Activated CD4-positive, CD25-positive, alpha-beta regulatory T cell treated with anti-CD3 and anti-CD28 coated beads, Interleukin-2, amount 50 U/mL, for 16 hours (primary cell): ENCODE measurements around the gene CA12.

Experiments used
- DNase-seq: peaks from one replicate; pipeline ENCODE4 v3.0.0-alpha.2; 2020; ENCODE audit warnings: low read depth, low spot score

Gene CA12

DNA sequence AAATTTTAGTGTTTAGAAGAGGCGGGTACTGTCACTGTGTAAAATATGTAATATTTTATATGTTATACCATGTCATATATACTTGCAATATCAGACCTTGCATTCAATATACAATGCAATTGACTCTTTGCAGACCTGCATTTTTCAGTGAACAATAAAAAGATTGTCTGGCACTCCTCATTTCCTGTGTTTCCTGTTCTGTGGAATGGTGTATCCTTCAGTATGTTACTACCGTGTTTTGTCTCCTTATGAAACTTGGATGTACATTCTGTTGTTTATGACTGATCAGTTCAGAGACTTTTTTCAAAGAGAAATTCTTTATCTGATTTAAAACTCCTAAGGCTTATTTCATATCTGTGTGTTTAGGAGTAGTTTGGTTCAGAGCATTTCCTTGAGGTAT lies 72.7 kb downstream of the CA12 start:
- no peak for DNase-seq

DNA sequence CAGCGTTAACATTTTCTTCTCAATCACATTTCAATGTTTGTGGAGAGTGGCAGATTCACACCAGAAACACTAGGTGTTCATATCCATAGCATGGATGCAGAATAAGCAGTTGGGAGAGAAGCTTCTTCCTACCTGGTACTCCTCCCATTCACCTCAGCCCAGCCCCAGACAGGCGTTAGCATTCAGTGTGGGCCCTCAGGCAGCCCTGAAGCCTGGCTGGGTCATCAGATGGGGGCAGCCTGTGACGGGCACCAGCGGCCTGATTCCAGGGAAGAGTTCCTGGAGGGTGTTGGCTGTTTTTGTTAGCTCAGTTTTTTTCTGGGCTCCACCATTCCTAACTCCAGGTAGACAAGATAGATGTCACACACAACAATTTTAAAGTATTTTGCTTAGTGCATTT lies 73.2 kb downstream of the CA12 start:
- DNase-seq: no peak

DNA sequence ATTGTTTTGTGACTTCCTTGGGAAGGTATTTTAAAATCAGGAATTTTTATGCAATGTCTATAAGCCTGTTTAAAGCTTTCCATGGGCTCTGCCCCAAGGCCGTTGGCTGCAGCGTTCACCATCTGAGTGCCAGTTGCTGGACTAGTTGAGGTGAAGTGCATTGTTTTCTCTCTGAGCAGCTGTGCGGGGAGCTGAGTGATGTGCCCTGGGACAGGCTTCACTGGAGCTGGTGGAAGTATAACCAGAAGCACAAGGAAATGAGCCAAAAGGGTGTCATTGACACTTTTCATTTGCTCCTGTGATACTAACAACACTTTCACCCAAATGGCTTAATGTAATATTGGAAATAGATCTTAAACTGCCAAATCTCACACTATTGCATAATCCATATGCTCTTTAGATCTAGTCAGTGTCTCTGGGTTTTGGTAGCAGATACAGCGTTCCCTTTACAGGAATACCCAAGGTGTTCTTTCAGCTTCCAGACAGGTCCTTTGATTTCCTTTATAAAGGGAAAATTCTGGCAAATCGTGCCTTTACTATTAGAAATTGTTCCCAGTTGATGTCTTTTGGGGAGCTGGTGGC lies 75.1 kb downstream of the CA12 start:
- no peak for DNase-seq

DNA sequence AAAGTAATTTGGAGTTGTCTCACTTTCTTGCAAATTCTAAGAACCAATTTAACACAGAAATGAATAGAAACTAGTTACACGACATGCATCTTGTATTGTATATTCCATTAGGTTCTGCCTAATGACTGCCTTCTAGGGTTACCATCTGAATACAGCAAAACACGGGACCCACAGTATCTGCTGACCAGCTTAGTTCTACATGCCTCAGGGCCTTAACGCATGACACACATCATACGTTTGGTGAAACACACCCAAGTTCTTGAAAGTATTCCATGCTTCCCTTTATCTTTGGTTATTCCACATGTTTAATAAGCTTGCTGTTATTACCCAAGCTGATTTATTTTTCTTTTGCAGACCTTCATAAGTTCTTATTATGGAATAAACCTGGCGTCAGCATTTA lies 76.4 kb downstream of the CA12 start:
- DNase-seq: no peak

DNA sequence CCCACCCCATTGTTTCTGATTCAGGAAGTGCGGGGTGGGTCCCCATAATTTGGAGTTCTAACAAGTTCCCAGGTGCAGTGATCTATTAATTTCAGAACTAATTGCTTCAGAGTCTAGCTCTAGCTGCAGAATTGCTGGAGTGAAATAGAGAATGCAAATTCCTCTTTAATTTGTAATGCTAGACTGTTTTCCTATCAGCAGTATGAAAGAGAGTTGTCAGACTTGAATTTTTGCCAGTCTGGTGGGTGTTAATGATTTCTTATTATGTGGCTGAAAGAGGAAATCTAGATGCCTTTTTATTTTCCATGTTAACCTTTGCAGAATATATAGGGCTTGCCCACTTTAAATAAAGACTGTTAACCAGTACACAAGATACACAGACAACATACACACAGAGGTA lies 80.6 kb downstream of the CA12 start:
- DNase-seq: no peak

DNA sequence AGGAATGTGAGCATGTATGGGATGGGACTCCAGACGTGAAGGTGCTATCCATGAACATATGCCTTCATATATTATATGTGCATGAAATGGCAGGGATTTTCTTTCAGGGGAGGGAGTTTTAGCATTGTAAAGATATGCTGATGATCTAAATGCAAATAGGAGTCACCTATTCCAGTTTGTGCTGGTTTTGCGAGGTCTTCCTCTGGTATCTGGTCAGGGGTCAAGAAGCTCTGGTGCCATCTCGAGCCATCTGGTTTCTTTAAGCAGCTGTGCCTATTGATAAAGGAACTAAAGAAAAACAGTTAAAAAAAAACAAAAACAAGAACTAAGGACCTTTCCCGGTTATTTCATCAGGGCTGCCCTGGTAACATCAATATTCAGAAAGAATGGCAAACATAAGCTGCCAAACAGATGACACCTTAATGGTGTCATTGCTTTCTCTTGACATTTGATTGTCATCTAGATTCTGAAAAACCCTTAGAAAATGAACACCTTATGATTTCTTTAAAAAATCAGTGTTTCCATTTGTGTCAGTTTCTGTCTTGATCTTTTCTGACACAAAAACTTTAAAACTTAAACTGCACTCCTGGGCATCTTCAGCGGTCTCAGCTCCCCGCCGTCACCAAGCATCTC lies 81.6 kb downstream of the CA12 start:
- DNase-seq: no peak

DNA sequence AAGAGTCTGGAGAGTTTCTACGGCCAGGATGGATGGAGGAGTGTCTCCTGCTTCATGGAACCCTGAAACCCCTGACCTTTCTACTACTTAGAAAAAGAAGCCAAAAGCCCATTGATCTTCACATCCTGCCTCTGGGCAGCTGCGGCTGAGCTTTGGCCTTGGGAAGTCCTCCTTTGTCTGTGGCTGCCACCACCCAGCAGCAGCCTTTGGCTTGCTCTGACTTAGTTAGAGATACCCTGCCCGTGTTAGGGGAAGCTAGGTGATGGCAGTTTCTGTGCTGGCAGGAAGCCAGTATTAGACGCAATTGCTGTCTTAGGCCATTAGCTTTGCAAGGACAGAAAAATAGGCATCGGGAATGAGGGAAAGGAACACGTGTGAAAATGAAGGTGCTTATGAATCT lies 85.5 kb downstream of the CA12 start:
- DNase-seq: no peak

DNA sequence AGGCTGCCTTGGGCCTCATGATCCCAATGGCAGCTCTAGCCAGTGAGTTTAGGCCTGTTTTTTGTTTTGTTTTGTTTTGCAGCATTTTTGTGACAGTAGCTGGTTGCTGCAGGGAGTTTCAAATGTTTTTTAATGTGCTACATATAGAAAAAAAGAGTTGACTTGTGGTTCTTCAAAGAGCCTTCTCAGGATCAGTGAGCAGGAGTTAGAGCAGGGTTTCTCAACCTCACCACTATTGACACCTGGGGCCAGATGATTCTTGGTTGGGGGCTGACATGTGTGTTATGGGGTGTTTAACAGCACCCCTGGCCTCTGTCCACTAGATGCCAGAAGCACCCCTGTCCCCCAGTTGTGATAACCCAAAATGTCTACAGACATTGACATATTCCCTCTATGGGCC lies 86.3 kb downstream of the CA12 start:
- DNase-seq: no peak

DNA sequence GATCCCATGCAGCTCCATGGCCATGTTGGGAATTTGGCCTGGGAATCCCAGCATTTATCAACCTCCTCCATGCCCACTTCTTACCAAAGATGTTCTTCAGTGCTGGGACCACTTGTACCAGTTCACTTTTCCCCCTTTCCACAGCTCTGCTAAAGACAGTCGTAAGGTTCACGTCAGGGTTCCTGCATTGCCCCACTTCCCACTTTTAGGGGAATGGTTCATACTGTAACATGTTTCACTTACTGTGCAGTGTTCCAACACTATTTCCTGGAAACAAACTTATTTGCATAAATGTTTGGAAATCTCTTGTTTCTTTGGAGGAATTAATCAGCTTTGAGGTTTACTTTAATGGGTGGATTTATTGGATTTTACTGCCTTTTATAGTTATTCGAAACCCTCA lies 87.3 kb downstream of the CA12 start:
- no peak for DNase-seq

DNA sequence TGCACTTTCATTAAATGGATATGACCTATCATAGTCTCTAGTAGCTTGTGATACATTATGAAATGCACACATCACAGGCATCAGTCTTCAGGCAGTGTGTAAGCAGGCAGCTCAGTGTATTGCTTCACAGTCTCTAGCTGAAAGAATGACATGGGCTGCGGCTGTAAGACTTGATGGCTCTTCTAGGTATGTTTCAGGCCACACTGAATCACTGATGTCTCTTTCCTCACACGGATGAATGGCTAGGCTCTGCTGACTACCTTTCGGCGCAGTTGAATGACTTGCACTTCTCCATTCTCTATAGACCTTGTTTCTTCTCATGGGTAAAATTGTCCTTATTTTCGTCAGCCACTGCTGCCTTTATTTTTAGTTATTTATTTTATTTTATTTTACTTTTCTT lies 88.9 kb downstream of the CA12 start:
- no peak for DNase-seq

DNA sequence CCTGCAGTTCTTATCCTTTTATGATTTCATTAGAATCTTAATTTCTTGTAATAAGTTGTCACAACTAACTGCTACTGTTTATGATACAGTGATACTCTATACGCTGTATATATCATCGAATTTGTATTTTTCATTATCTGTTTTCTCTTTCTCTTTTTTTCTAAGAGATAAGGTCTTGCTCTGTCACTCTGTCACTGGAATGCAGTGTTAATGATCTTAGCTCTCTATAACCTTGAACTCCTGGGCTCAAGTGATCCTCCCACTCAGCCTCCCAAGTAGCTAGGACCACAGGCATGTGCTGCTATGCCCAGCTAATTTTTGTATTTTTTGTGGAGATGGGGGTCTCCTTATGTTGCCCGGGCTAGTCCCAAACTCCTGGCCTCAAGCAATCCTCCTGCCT lies 89.4 kb downstream of the CA12 start:
- no peak for DNase-seq

DNA sequence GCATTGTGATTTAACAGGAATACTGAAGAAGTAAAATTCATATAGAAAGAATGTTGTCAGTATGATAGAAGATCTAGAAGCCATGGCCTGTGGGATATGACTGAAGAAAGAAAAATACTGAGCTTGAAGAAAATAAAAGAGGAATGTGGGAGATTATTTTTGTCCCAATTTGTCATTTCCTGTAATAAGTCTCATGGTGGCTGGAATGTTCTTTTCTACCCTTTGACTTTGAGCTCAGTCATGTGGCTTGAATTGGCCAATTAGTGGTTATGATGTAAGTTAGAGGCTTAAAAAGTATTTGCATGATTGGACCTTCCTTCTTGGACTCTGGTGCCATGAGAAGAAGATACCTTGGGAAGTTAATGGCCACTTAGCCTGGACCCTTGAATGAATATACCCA lies 90.1 kb downstream of the CA12 start:
- no peak for DNase-seq

DNA sequence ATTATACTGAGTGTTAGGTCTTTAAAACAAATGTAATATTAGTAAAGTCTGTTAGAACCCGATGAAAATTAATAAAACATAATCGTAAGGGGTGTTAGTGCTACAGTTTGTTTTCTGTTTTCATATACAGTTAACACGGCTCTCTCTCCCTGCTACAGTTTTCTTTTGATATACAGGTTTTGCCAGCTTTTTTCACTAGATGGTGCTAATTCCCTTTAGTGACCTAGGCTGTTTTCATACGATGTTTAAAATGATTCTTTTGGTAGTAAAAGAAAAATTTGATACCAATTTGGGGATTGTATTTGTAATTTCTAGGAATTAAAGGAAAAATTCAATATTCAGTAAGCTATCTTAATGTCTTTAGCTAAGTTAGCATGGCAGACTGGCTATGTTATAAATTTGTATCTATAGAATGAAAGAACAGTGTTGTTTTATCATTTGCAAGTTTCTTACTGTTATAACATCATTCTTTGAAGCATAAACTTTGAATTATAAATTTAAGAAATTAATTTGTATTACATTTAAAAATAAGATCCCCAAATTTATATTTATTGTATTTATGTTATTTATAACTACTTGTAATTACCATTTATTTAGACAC lies 92.8 kb downstream of the CA12 start:
- no peak for DNase-seq

DNA sequence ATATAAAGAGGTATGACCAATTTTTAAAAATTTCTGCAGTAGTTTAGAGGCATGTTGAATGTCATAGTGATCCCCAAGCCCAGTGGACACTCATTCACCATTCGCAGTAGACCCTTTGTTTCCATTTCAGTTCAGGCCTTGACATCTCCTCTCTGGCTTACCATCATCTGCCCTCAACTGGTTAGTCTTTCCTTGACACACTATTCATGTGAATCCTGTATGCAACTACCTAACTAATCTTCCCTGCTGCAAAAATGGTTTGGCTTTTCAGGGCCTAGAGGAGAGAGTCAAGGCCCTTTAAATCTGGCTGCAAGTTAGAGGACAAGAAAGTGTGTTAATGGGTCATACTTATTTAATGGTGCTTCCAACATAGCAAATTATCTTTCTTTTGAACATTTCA lies 93.3 kb downstream of the CA12 start:
- no peak for DNase-seq

DNA sequence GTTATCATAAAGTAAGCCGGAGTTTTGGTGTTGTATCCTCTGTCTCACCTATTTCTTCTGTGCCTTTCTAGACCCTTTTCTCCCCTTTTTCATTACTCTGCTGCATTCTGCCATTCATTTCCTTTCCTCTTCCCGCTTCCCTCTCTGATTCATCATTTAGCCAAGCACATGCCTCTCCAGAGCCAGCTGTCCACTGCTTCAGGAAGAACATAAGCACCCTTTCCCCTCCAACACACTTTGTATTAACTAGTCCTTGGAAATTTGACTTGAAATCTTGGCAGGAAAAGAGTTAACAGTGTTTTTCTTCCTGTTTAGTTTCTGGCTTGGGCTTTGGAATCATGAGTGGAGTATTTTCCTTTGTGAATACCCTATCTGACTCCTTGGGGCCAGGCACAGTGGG lies 94.5 kb downstream of the CA12 start:
- DNase-seq: no peak

DNA sequence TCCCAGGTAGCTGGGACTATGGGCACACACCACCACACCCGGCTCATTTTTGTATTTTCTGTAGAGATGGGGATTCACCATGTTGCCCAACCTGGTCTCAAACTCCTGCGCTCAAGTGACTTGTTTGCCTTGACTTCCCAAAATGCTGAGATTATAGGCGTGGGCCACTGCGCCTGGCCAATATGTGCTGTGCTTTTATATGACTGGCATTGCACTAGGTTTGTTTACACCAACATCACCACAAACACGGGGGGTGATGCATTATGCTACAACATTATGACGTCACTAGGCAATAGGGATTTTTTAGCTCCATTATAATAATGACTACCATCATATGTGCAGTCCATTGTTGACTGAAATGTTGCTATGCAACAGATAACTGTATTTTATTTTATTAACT lies 97.3 kb downstream of the CA12 start:
- no peak for DNase-seq

DNA sequence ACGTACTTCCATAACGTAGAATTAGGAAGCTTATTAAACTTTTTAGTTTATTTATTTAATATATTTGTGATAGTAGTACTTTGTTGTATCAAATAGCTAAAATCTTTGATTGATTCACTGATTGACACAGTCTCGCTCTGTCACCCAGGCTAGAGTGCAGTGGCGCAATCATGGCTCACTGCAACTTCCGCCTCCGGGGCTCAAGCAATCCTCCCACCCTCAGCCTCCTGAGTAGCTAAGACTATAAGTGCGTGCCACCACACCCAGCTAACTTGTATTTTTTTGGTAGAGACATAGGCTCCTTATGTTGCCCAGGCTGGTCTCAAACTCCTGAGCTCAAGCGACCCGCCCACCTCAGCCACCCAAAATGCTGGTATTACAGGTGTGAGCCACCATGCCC lies 98.5 kb downstream of the CA12 start:
- DNase-seq: no peak

DNA sequence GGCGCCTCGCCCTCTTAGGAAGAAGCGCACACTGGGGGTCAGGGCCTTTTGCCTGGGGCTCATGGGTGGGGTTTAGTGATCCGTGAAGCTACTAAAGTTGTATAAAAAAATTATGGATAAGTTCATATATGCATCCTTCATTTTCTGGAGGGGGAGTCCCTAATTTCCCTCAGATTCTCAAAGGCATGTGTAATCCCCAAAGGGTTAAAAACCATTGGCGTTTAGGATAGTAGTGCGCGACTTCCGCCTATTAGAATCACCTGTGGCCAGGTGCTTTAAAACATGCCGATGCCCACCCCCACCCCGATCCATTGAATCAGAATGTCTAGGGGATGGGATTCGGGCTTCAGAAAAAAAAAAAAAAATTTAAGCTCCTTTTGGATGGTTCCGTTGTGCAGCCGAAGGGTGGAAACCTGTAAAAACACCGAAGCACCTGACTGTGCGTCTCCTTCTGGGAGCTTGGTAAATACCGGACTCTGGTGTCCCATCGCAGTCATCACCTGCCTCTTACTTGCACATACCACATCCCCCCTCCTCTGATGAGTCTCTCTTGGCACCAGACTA lies 103.7 kb downstream of the CA12 start:
- no peak for DNase-seq

DNA sequence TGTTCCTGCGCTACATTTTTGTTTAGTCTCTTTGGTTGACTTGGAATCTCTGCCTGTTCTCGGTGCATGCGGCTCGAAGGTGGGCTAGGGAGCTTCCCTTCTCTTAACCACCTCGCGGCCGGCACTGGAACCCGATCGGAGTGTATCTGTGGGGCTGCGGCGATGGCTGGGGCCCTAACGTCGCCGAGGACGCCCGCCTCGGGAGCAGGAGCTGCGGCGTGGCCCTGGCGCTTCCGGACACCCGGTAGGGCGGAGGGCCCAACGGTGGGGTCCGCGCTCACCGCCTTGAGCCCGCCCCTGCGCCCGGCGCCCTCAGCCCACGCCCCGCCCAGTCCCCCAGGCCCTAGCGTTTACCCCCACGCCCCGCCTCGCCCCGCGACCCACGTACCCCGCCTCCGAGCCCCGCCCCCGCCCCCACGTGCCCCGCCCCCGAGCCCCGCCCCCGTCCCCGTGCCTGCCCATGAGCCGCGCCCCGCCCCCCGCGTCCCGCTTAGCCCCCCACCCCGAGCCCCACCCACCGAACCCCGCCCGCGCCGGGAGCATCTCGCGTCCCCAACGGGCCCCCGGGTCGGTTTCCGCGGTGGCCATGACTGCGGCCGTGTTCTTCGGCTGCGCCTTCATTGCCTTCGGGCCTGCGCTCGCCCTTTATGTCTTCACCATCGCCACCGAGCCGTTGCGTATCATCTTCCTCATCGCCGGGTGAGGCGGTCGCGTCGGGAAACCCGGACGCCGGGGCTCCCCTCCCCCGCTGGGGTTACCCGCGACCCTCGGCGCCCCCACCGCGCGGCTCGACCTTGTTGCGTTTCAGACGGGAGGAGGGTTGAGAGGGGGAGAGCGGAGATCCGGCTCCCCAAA lies 104.4 kb downstream of the CA12 start, which contains the start of gene APH1B:
TSS of gene APH1B (plus strand) at position 568 of the 855 bp plus-strand sequence. CDS start at position 587, 19 bp downstream.
- peak; percentile 49 for DNase-seq

DNA sequence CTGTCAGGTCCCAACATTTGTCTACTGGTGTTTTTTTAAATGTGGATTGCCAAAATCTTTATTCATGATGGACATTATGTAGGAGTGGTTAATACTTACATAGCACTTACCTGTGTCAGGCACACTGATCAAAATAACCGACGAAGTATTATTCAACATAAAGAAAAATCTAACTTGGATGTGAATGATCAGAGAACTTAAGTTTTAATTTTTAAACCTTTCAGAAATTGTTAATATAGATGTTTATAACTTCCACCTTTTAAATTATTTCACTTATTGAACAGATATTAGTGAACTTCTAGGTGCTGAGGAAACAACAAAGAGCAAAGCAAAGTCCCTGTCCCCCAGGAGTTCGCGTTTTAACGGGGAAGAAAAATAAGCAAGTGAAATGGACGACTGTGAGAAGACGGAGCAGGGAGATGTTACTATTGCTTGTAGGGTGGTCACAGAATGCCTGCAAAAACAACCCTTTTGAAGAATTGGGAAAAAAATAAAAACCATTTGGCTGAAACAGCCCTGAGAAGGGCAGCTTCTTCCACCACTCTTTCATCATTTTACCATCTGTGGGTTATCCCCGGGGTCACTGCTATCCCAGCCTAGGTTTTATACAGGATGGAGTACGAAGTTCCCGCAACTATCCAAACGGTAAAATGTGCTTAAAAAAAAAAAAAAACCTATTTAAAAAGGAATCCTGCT lies 105.2 kb downstream of the CA12 start:
- DNase-seq: no peak

DNA sequence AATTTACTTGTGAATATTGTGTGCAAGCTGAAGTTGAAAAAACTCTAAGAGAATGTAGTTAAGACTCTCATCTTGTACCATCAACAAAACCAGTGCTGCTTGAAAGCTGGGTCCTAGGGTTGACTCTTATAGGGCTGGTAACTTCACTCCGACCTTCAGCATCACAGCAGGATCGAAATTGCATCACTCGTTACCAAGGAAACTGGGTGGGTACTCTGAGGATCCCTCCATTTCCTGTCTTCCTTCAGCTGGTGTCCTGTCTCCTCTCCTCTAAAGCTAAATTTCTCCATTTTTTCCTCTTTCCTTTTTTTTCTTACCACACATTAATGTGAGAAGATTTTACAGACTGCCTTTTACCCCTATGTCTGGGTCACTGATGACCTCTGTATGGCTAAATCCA lies 107.2 kb downstream of the CA12 start:
- no peak for DNase-seq
